H1 (cell line): ENCODE measurements around the gene ZHX3. TPM values are rescaled to one million over a fixed set of nuclear protein-coding genes. Genes with fewer than 3 reads are reported as not detected.

Experiments used
- CTCF ChIP-seq, 3 experiments: IDR thresholded peaks; 1 replicate in 2 of 3; 2 replicates in 1 of 3; pipeline versions ENCODE4 v1.5.1 to v1.6.1; 2011; ENCODE audit warnings: low read length in 3 of 3, mild to moderate bottlenecking in 3 of 3, inconsistent platforms in 2 of 3, low read depth in 1 of 3, moderate library complexity in 1 of 3; ENCODE audit not compliant: insufficient read depth in 1 of 3; ENCODE audit errors: control extremely low read depth in 1 of 3
- GABPA ChIP-seq: IDR thresholded peaks from 2 replicates; pipeline ENCODE4 v1.6.1; 2011; ENCODE audit warnings: mild to moderate bottlenecking, low read length, moderate library complexity, borderline replicate concordance; ENCODE audit not compliant: insufficient read depth
- polyA plus RNA-seq, 7 experiments: library from polyadenylated mRNA; depleted of rRNA in 3 of 7; stranded (reverse) in 5 of 7; unstranded in 2 of 7; fragments of >200 nt in 5 of 7; fragments of 200-250 nt in 2 of 7; gene quantifications; 1 replicate in 5 of 7; 2 replicates in 1 of 7; 4 replicates in 1 of 7; pipeline versions ENCODE4 v1.2.1 to v1.2.3, GENCODE V29; 2011 to 2013; ENCODE audit warnings: missing spikeins in 2 of 7, mixed read lengths in 2 of 7
- total RNA-seq: library from RNA; stranded (reverse); fragmentation: NEBNext Ultra II Directional; extraction: Animal tissue kit (Norgen Biotek cat#: 25700); gene quantifications from 2 replicates; pipeline ENCODE4 v1.2.1, GENCODE V29; 2021

ZHX3 gene
- total and polyA plus RNA-seq, 2 of the 8 experiments (the other 6 are each of a cell fraction or from before 2014, with no cell fraction given) = 1.00 to 7.8 TPM

- peak; percentile 55 to 86 (median 61) for TF ChIP-seq CTCF (IDR thresholded peaks at IDR 0.05; ENCODE audit: control extremely low read depth in 1 of 3, insufficient read depth in 1 of 3, low read depth in 1 of 3, low read length in 3 of 3)
- no peak for TF ChIP-seq GABPA
These were observed 67.9 kb downstream of the ZHX3 start (continued) for GRCh38 chr20:41249411-41250281.
